Neutrophil (primary cell): ENCODE measurements around the gene MAOB.

ENCODE experiments used
- H3K27ac ChIP-seq: fragments of 200-600 bp; sonication (generic); 2 replicates; pipeline ENCODE4 v1.5.1; 2016; ENCODE audit warnings: mild to moderate bottlenecking, moderate library complexity
- H3K27me3 ChIP-seq: fragments of 200-600 bp; sonication (generic); 2 replicates; pipeline ENCODE4 v1.6.0; 2016; ENCODE audit warnings: mild to moderate bottlenecking
- H3K36me3 ChIP-seq: fragments of 200-600 bp; sonication (generic); 2 replicates; pipeline ENCODE4 v1.5.1; 2017
- H3K4me1 ChIP-seq, 2 experiments: fragments of 200-600 bp in 1 of 2; sonication (generic) in 1 of 2; 1 replicate in 1 of 2; 2 replicates in 1 of 2; pipeline versions ENCODE4 v1.5.1 to v1.6.1; 2013 to 2016; ENCODE audit warnings: low read depth in 1 of 2, low read length in 1 of 2, mild to moderate bottlenecking in 1 of 2, moderate library complexity in 1 of 2; ENCODE audit not compliant: control insufficient read depth in 1 of 2, insufficient read depth in 1 of 2
- H3K4me3 ChIP-seq, 2 experiments: fragments of 200-600 bp in 1 of 2; sonication (generic) in 1 of 2; 1 replicate in 1 of 2; 2 replicates in 1 of 2; pipeline ENCODE4 v1.5.1; 2013 to 2016; ENCODE audit warnings: low read depth in 1 of 2, low read length in 1 of 2, mild to moderate bottlenecking in 1 of 2, moderate library complexity in 1 of 2
- H3K9me3 ChIP-seq: fragments of 200-600 bp; sonication (generic); 2 replicates; pipeline ENCODE4 v1.5.1; 2016
- CTCF ChIP-seq: fragments of 200-600 bp; sonication (generic); IDR thresholded peaks from 2 replicates; pipeline ENCODE4 v1.5.1; 2016; ENCODE audit warnings: antibody characterized with exemption

The MAOB gene

GRCh38 chrX:43745938-43746721 is 136.1 kb downstream of the MAOB start:
- no peak for TF ChIP-seq CTCF
- Histone ChIP-seq H3K4me1 (peaks cover 10 to 12% of the 10 kb centered on the region in 2 experiments), H3K36me3 (no peaks in the 10 kb centered on the region), H3K4me3 (no peak overlapping the region), H3K27me3 (no peaks in the 10 kb centered on the region), H3K9me3 (no peaks in the 10 kb centered on the region), H3K27ac (no peak overlapping the region)

- H3K4me1 ChIP-seq = no peaks in the 10 kb centered on the region
Measured at GRCh38 chrX:43744284-43744683, 138.0 kb downstream of the MAOB start.

GRCh38 chrX:43743100-43743822 is 139.0 kb downstream of the MAOB start:
- Histone ChIP-seq H3K36me3 (no peaks in the 10 kb centered on the region), H3K27ac (no peak overlapping the region), H3K4me1 (no peaks in the 10 kb centered on the region), H3K4me3 (no peak overlapping the region), H3K27me3 (no peaks in the 10 kb centered on the region), H3K9me3 (no peaks in the 10 kb centered on the region)
- TF ChIP-seq CTCF = no peak

More at GRCh38 chrX:43744284-43744683, 138.0 kb downstream of the MAOB start:
- no peak for TF ChIP-seq CTCF
- H3K9me3 ChIP-seq = no peaks in the 10 kb centered on the region
- H3K27ac ChIP-seq = no peak overlapping the region
- H3K27me3 ChIP-seq = no peaks in the 10 kb centered on the region
- H3K4me3 ChIP-seq = no peak overlapping the region
- no peaks in the 10 kb centered on the region for H3K36me3 ChIP-seq

GRCh38 chrX:43741843-43742573 is 140.2 kb downstream of the MAOB start:
- Histone ChIP-seq H3K9me3 (no peaks in the 10 kb centered on the region), H3K27me3 (no peaks in the 10 kb centered on the region), H3K4me1 (no peaks in the 10 kb centered on the region), H3K36me3 (no peaks in the 10 kb centered on the region), H3K27ac (no peak overlapping the region), H3K4me3 (no peak overlapping the region)
- no peak for TF ChIP-seq CTCF

GRCh38 chrX:43735957-43736356 is 146.3 kb downstream of the MAOB start:
- Histone ChIP-seq H3K9me3 (no peaks in the 10 kb centered on the region), H3K4me1 (no peaks in the 10 kb centered on the region), H3K27ac (no peak overlapping the region), H3K36me3 (no peaks in the 10 kb centered on the region), H3K4me3 (no peak overlapping the region), H3K27me3 (no peaks in the 10 kb centered on the region)
- no peak for TF ChIP-seq CTCF
